ENCODE measurements around the gene FRMD4B.
A peak's percentile ranks its signal among the peaks of the same experiment; 100 is the strongest.

FRMD4B gene

DNA sequence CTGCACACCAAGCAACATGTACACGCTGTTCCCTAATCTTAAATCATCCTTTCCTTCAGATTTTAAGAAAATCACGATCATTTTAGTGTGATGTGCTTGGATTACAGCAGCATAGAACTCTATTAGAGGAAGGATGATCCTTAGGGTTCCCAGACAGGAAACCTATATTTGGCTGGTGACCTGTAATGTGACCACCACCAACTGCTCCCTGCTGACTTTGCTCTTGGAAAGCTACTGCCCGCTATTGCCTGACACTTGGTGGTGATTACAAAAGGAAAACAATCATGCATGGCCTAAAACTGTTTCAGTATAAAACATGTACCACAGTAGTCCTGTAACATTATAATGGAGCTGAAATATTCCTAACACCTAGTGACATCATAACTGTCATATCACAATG lies 236.3 kb downstream of the FRMD4B start:
- TF ChIP-seq, protein P1, sequence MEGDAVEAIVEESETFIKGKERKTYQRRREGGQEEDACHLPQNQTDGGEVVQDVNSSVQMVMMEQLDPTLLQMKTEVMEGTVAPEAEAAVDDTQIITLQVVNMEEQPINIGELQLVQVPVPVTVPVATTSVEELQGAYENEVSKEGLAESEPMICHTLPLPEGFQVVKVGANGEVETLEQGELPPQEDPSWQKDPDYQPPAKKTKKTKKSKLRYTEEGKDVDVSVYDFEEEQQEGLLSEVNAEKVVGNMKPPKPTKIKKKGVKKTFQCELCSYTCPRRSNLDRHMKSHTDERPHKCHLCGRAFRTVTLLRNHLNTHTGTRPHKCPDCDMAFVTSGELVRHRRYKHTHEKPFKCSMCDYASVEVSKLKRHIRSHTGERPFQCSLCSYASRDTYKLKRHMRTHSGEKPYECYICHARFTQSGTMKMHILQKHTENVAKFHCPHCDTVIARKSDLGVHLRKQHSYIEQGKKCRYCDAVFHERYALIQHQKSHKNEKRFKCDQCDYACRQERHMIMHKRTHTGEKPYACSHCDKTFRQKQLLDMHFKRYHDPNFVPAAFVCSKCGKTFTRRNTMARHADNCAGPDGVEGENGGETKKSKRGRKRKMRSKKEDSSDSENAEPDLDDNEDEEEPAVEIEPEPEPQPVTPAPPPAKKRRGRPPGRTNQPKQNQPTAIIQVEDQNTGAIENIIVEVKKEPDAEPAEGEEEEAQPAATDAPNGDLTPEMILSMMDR (IDR thresholded peaks at IDR 0.05; ENCODE audit: insufficient read depth, low read depth, low read length, missing control alignments): no peak
- no peak overlapping the region for H3K4me3 ChIP-seq (ENCODE audit: low read depth, low read length)
- no peak for DNase-seq (ENCODE audit: low read depth)

DNA sequence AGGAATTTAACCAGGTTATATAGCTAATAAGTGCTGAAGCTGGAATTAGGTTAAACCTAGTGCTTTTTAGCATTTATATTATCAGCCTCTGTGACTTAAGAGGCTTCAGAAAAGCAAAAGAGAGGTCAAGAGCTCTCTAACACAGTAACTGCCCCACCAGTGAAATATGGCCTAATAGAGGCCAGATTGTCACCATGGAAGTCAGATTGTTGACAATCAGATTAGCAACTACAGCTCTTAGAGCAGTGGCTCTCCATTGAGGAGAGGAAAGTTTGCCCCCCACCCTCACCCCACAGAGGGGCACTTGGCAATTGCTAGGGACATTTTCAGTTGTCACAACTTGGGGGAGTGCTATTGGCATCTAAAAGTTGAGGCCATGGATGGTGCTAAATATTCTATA lies 240.2 kb downstream of the FRMD4B start:
- TF ChIP-seq, protein P1 (IDR thresholded peaks at IDR 0.05; ENCODE audit: insufficient read depth, low read depth, low read length, missing control alignments): no peak
- no peak for DNase-seq (ENCODE audit: low read depth)
- H3K4me3 ChIP-seq (ENCODE audit: low read depth, low read length): no peak overlapping the region

DNA sequence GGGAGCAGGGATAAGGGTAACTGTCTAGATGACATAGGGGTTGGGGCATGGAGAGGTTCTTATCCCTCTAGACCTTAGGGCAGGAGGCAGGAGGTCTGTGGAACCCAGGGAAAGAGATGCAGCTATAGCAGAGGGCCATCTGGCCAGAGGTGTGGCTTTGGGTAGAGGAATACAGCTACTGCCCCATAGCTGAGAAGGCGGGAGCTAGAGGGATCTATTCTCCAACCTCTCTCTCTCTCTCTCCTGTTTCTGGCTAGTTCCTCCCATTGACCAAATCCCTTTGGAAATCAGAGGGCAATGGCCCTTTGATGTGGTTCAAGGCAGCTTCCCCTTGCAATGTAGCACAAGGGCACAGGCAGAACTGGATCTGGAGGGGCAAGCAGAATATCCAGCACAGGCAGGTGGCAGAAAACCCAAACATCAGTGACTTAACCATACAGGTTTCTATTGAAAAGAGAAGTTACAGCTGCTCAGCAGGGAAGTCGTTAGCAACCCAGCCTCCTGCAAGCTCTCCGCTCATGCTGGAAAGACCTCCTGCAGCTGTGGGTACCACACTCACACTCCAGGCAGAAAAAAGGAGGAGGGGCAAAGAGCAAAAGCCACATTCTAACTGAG lies 241.2 kb downstream of the FRMD4B start:
- TF ChIP-seq, protein P1 (IDR thresholded peaks at IDR 0.05; ENCODE audit: insufficient read depth, low read depth, low read length, missing control alignments): no peak
- DNase-seq (ENCODE audit: low read depth): peak; percentile 7
- H3K4me3 ChIP-seq (ENCODE audit: low read depth, low read length): no peak overlapping the region

DNA sequence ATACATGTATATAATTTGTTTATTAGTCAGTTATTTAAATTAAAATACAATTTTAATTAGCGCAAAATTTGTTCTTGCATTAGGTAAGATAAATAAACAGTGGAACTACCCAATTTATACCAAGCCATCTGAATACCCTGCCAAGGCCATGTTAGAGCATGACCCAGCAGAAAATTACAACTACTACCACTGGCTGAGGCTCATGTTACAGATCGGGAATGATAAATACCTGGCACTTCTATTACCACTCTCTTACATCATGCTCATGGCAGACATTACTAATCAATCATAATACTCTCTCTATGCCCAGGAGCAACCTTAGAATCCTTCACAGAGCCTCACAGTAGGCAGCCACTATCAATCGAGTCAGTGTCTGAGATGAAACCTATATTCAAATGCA lies 242.3 kb downstream of the FRMD4B start:
- no peak for DNase-seq (ENCODE audit: low read depth)
- TF ChIP-seq, protein P1 (IDR thresholded peaks at IDR 0.05; ENCODE audit: insufficient read depth, low read depth, low read length, missing control alignments): no peak
- no peak overlapping the region for H3K4me3 ChIP-seq (ENCODE audit: low read depth, low read length)

DNA sequence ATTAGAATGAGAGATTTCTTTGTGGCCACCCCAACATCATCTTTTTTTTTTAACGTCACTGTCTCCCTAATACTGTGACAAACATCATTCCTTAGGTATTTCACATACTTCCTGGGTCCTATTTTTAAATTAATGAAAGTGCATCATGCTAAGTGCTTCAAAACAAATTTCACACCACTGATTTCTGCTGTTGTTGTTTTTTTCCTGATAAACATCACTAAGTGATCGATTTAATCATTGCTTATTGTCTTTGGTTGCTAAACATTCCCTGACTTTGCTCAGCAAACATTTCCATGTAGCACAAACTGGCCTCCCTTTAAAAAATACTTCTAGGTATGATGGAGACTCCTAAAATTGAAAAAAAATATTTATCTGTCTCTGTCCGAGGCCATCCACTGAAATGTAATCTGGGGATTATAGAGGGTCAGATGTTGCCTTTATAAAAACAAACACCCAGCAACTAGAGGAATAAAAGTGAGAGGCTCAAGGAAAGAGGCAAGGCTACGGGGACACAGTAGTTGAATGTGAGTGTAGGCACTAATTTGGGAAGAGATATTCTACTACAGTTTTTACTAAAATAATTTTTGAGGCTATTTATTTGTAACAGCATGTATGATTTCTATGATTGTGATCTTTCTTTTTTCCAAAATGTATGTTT lies 243.0 kb downstream of the FRMD4B start:
- no peak for DNase-seq (ENCODE audit: low read depth)
- no peak overlapping the region for H3K4me3 ChIP-seq (ENCODE audit: low read depth, low read length)
- TF ChIP-seq, protein P1 (IDR thresholded peaks at IDR 0.05; ENCODE audit: insufficient read depth, low read depth, low read length, missing control alignments): no peak

DNA sequence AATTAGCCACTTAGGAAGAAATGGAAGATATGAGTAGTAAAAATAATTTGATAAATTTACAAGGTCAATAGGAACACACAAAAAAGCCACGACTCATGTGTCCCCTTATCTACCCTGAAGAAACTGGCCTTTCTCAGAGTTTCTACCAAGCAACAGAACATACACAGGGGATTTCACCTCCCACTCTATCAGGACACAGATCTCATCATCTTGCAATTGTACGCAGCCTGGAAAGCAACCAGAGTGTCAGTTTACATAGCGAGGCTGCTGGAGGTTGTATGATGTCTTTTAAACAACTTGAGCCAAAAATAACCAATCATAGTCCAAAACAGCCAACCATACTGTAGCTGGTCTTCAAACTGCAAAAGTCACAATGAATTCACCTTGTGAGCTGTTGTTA lies 243.8 kb downstream of the FRMD4B start:
- H3K4me3 ChIP-seq (ENCODE audit: low read depth, low read length): no peak overlapping the region
- DNase-seq (ENCODE audit: low read depth): no peak

More for the DNA sequence above, 243.8 kb downstream of the FRMD4B start:
- TF ChIP-seq, protein P1 (IDR thresholded peaks at IDR 0.05; ENCODE audit: insufficient read depth, low read depth, low read length, missing control alignments): no peak
